HT-29 (cell line): ENCODE measurements around the gene SATB2. TPM values are rescaled to one million over a fixed set of nuclear protein-coding genes. Genes with fewer than 3 reads are reported as not detected.

Experiments used
- DNase-seq: peaks from one replicate; pipeline ENCODE4 v3.0.0-alpha.2; 2015; ENCODE audit warnings: low spot score
- total RNA-seq: library from RNA; depleted of rRNA; stranded (reverse); fragments of >200 nt; shearing (Covaris generic); gene quantifications from 2 replicates; pipeline ENCODE4 v1.2.3, GENCODE V29; 2014

The SATB2 gene
- total RNA-seq, 1 experiment from 2014 or later, result 0.18 TPM

- no peak for DNase-seq
Observed at GRCh38 chr2:199452260-199452990, 5.3 kb downstream of the SATB2 start.

GRCh38 chr2:199449956-199450355, 7.8 kb downstream of the SATB2 start:
- no peak for DNase-seq

- no peak for DNase-seq
Observed at GRCh38 chr2:199449455-199449854, 8.3 kb downstream of the SATB2 start.

- no peak for DNase-seq
Observed at GRCh38 chr2:199446996-199447576, 10.7 kb downstream of the SATB2 start.

- no peak for DNase-seq
Observed at GRCh38 chr2:199444749-199445148, 13.0 kb downstream of the SATB2 start.

- DNase-seq, result no peak
Observed at GRCh38 chr2:199443589-199444130, 14.1 kb downstream of the SATB2 start.

- no peak for DNase-seq
Observed at GRCh38 chr2:199442173-199442572, 15.6 kb downstream of the SATB2 start.

GRCh38 chr2:199441759-199442158, 16.0 kb downstream of the SATB2 start:
- no peak for DNase-seq

- no peak for DNase-seq
Observed at GRCh38 chr2:199440118-199440517, 17.6 kb downstream of the SATB2 start.

GRCh38 chr2:199439542-199439941, 18.2 kb downstream of the SATB2 start:
- no peak for DNase-seq

GRCh38 chr2:199439066-199439465, 18.7 kb downstream of the SATB2 start:
- no peak for DNase-seq

- no peak for DNase-seq
Observed at GRCh38 chr2:199434555-199434954, 23.2 kb downstream of the SATB2 start.

GRCh38 chr2:199433204-199433832, 24.4 kb downstream of the SATB2 start:
- no peak for DNase-seq

- DNase-seq, result no peak
Observed at GRCh38 chr2:199431746-199432213, 26.0 kb downstream of the SATB2 start.

GRCh38 chr2:199430214-199430613, 27.5 kb downstream of the SATB2 start:
- no peak for DNase-seq

GRCh38 chr2:199428291-199428690, 29.4 kb downstream of the SATB2 start:
- no peak for DNase-seq

- DNase-seq, result no peak
Observed at GRCh38 chr2:199424160-199424559, 33.6 kb downstream of the SATB2 start.

GRCh38 chr2:199419428-199419827, 38.3 kb downstream of the SATB2 start:
- DNase-seq, result no peak

- DNase-seq, result no peak
Observed at GRCh38 chr2:199414465-199414864, 43.3 kb downstream of the SATB2 start.

GRCh38 chr2:199414001-199414400, 43.7 kb downstream of the SATB2 start:
- no peak for DNase-seq

- no peak for DNase-seq
Observed at GRCh38 chr2:199409759-199410529, 47.8 kb downstream of the SATB2 start.

GRCh38 chr2:199407421-199407820, 50.3 kb downstream of the SATB2 start:
- DNase-seq, result no peak
